ENCODE measurements around the gene IL4R.
"Not testable (repeated sequence)": the region's sequence is repeated elsewhere in the genome, so short reads cannot be mapped to it uniquely, and the experiment has no call there.

IL4R gene

DNA sequence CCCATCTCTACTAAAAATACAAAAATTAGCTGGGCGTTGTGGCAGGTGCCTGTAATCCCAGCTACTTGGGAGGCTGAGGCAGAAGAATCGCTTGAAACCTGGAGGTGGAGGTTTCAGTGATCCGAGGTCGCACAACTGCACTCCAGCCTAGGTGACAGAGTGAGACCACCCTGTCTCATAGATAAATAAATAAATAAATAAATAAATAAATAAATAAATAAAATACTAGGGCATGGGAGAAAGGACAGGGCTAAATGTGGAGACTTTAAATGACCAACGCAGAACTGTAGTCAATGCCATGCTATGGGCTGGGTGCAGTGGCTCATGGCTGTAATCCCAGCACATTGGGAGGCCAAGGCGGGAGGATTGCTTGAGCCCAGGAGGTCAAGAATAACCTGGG, 25.5 kb upstream of the IL4R start:
- not testable (repeated sequence) for DNase-seq (ENCODE audit: low read depth)

DNA sequence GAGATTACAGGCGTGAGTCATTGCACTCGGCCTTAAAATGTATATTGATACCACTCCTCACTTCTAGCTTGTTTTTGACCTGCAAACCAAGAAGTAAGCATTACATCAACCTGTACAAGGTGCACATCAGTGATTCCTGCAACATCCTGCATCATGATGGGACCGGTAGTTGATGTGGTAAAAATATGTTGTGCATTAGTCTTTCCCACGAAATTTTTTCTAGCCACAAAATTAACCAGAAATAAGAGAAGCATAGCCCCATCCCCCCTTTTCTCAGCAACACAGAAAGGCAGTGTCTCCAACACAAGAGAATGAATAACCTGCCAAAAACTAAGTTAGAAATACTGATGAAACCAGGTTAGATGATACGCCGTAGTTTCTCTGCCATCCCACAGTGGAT, 24.1 kb upstream of the IL4R start:
- DNase-seq (ENCODE audit: low read depth): no peak

DNA sequence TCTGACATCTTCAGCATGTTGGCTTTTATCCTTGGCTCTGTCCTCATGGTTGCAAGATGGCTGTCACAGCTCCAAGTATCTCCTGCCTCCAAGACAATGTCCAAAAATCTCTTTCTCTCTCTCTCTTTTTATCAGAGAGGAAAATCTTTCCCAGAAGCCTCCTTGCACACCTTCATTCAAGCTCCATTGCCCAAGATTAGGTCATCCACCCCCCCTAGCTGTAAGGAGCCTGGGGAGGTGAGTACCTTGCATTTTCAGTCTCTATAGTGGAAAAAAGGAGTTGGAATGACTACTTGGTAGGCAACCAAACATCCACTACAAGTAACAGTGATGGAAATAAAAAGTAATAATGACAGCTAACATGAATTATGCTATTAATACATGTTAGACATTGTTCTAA, 23.2 kb upstream of the IL4R start:
- DNase-seq (ENCODE audit: low read depth): no peak

DNA sequence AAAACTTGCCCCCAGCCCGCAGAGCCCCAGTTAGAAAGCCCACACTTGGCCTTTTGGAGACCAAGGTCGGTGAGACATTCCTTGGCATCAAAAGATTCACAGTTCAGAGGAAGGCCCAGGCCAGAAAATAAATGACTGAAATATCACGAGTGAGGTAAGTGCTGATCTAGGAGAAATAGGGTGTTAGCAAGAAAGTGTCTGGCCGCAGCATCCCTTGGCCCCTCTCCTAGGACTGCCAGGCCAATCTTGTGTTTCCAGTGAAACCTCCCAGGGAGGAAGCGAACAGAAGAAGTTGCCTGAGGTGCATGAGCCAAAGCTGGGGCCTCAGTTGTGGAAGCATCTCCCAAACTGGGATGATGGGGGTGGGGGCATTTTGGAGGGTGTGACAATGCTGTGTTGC, 22.7 kb upstream of the IL4R start:
- DNase-seq (ENCODE audit: low read depth): no peak

DNA sequence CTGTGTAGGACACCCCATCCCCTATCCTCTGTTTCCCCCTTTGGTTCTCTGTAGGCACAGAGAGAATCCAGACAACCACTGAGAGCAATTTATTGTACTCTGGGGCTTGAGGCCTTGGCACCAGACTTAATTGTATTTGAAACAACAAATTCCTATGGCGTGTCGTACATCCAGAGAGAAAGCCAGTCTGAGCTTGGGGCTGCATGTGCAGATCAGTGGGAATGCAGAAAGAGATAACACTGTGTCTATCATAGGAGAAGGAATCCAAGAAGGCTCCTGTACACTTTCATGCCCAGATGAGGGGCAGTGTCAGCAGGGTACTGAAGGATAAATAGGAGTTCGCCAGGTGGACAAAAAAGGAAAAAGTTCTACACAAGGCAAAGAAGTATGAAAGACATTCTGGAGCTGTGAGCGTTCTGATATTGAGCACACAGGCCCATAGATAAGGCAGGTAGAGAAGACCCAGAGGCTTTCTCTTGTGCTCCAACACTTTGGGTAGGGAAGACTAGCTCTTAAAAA, 22.0 kb upstream of the IL4R start:
- no peak for DNase-seq (ENCODE audit: low read depth)

DNA sequence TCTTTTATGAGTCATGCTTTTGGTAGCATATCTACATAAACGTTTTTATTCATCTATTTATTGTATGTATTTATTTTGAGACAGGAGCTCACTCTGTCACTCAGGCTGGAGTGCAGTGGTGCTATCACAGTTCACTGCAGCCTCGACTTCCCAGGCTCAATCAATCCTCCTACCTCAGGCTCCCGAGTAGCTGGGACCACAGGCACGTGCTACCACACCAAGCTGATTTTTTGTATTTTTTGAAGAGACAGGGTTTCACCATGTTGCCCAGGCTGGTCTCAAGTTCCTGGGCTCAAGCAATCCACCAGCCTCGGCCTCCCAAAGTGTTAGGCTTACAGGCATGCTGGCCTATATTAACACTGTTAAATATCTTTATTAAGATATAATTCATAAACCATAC, 20.4 kb upstream of the IL4R start:
- DNase-seq (ENCODE audit: low read depth): no peak

DNA sequence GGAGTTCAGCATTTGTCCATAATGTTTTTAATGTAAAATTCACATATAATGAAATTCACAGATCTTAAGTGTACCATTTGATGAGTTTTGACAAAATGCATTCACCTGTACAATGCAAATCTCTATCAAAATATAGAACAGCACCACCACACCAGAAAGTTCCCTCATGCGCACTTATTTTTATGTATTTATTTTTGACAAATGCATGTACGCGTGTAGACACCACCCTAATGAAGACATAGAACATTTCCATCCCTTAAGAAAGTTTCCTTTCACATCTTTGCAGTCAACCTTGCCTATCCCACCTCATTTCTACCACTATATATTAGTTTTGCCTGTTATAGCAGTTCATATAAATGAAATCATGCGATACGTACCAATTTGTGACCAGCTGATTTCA, 15.6 kb upstream of the IL4R start:
- DNase-seq (ENCODE audit: low read depth): no peak

DNA sequence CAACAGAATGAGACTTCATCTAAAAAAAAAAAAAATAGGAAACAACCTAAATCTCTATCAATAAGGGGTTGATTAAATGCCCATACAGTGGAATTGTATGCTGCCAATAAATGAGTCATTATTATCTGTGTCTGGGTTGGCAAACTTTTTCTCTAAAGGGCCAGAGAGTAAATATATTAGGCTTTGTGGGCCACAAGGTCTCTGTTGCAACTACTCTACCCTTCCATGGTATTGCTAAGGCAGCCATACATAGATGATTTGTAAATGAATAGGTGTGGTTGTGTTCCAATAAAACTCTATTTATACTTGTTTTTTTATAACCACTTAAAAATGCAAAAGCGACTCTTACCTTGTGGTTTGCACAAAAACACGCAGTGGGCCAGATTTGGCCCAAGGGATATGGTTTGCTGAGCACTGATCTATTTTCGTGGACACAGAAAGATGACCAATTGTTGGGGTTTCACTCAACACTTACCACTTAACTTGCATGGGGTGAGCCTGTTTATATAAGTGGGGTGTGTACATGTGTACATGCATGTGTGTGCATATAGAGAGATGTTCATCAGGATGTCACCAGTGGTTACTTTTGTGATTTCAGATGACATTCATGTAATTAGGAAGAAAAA, 12.4 kb upstream of the IL4R start:
- DNase-seq (ENCODE audit: low read depth): no peak

DNA sequence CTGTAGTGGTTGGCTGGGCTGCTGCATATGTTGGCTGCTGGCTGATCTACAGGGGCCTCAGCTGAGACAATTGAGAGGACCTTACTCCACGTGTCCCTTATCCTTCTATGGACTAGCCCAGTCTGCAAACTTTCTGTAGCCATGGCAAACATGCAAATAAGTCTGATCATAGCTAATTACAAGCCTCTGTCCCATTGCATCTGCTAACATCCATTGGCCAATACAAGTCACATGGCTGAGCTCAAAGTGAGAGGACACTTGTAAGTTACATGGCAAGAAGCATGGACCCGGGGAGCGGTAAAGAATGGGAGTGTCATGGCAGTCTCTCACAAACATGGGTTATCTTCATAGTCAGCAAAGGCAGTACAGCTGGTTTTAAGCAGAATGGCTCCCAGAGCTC, 11.6 kb upstream of the IL4R start:
- no peak for DNase-seq (ENCODE audit: low read depth)

DNA sequence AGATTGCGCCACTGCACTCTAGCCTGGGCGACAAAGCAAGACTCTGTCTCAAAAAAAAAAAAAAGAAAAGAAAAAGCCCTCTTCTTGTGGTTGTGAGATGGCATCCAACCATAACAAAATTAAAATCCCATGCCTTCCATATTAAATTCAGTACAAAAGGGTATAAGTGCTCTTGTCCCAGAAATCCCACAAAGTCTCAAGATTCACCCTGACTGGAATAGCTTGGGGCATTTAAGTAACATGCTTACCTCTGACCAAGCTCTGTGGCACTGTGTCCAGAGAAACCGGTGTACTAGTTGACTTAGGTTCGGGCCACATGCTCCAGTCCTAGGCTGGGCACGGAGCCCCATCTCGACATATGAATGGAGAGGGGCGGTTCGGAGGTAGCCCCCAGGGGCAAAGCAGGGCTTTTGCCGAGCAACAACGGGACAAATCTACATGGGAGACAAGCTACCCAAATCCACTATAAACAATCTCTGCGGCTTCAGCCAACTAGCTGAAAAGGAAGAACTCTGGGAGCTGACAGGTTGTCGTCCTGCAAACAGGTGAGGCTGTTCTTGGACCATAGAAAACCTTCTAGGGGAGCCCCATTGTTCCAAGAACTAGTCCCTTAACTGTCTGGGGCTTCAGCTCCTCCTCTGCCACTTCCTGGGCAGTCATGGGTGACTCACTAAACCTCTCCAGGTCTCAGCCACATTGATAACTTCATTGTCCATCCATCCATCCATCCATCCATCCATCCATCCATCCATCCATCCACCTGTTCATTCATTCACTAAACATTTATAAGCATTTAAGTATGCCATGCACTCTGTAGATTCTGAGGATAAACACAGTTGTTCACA, 10.3 kb upstream of the IL4R start:
- no peak for DNase-seq (ENCODE audit: low read depth)

DNA sequence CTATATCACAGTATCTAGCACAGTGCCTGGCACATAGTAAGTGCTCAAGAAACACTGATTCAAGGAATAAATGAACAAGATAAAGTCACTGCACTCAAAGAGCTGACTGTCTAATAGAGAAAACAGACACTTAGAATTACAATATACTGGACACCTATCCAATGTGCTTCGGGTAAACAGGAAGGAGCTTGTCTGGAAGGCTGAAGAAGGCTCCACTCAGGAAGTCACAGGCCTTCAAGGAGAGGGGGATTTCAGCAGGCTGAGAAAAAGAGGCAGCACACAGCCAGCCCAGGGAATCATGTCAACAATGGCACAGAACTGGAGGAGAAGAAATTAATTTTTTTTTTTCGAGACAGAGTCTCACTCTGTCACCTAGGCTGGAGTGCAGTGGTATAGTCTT, 9.7 kb upstream of the IL4R start:
- no peak for DNase-seq (ENCODE audit: low read depth)

DNA sequence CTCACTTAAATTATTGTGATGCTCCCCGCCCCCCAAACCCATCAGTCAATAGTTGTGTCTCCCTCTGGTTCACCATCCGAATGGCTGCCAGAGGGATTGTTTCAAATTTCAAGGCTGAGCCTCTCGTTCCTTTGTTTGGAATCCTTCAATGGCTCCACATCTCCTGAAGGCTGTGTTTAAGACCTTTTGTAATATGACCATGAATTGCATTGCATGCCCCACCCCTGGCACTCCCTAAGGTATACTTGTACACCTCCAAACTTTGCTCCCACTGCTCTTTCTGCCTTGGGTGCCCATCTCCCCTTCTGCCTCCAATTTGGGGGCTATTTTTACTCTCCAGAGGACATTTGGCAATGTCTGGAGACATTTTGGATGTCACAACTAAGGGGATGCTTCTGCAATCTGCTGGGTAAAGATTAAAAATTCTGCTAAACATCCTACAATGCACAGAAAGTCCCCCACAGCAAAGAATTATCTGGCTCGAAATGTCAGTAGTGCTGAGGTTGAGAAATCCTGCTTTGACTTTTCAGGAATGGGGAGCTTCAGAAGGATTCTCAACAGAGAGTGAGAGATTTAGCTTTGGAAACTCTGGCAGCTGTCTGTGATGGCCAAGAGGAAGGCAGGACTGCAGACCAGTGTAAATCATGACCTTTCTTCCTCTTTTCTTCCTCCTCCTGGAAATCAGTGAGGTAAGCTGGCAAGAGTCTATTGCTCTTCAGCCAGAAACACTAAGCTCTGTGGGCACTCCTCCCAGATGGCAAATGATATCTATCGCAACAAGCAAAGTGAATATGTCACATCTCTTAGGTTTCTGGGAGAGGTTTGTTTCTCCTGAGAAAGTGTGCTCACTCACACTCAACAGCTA, 8.7 kb upstream of the IL4R start:
- DNase-seq (ENCODE audit: low read depth): no peak

DNA sequence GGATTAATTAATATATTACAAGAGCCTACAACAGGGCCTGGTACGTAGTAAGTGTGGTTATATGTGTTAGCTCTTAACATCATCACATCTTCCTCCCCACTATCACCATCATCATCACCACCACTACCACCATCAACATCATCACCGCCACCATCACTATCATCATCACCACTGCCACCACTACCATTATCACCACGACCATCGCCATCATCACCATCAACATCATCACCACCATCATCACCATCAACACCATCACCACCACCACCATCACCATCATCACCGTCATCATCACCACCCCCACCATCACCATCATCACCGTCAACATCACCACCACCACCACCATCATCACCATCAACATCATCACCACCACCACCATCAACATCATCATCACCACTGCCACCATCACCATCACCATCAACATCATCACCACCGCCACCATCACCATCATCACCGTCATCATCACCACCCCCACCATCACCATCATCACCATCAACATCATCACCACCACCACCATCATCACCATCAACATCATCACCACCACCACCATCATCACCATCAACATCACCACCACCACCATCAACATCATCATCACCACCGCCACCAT, 7.8 kb upstream of the IL4R start:
- DNase-seq (ENCODE audit: low read depth): no peak

DNA sequence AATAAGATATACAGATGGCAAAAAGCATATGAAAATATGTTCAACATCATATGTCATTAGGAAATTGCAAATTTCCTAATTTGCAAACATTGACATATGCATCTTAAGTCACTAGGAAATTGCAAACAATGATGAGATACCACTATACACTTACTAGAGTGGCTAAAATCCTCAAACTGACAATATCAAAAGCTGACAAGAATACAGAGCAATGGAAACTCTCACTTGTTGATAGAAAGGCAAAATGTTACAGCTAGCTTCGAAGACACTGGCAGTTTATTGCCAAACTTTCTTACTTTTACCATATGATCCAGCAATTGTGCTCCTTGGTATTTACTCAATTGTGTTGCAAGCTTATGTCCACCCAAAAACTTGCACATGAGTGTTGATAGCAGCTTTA, 5.0 kb upstream of the IL4R start:
- no peak for DNase-seq (ENCODE audit: low read depth)

DNA sequence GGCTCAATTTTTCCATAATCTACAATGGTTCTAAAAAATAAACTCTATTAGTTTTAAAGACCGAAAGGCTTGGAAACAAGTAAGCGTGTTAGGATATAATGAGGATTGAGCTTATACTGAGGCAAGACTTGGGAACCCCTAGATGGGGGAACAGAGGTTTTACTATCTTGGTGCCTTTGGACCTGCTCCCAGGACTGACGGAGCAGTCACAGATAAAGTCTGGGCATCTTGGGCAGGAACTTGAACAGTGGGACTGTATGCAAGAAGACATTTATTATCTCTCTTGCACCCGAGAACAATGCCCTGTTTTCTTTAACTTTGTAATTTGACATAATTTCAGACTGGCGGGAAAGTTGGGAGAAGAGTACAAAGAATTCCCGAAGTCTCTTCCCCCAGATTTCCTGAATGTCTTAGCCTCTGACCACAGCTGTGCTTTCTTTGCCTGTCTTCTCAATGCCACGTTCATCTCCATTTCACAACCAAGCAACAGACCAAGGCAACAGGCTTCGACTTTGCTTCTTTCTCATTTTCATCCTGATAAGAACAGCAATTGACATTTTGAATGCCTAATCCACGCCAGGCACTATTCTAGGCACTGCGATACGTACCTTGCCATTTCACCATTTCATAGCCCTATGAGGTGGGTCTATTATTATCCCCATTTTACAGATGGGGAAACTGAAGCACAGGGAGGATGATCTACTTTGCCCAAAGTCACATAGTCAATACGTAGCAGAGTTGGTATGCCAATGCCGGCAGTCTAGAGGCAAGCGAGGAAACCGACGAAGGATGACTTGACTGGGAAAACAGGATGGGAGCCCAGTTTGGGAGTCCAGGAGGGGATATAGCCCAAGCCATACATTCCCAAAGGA, 3.0 kb upstream of the IL4R start:
- DNase-seq (ENCODE audit: low read depth): no peak

DNA sequence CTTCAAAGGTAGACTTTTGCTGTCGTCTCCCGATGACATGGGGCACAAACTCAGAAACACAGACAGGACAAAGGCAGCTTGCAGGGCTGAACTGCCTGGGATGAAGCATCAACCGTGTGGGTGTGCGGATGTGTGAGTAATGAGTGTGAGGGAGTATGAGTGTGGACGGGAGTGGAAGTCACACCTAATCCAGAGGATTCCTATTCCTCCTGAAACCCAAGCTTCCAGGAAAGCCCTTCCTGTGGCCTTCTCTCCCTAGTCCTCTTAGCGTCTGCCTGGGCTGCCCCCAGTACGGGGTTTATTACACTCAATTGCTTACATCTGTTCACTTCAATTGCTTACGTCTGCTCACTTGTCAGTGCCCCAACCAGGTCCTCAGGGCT, 2.3 kb upstream of the IL4R start:
- no peak for DNase-seq (ENCODE audit: low read depth)

DNA sequence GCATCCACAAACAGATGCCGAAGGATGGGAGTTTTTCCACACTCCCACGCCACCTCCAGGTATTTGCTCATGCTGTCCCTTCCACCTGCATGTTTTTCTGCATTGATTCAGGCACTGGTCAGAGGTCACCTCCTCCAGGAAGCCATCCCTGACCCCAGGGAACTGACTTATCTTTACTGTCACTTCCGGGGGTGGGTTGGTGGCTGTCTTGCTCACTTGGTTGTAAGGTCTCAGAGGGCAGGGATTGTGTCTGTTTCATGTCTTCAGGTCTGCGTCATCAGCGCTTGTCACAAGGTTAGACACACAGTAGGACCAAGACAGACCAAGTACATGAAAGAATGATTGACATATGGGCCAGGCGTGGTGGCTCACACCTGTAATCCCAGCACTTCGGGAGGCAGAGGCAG, 1.9 kb upstream of the IL4R start:
- no peak for DNase-seq (ENCODE audit: low read depth)

DNA sequence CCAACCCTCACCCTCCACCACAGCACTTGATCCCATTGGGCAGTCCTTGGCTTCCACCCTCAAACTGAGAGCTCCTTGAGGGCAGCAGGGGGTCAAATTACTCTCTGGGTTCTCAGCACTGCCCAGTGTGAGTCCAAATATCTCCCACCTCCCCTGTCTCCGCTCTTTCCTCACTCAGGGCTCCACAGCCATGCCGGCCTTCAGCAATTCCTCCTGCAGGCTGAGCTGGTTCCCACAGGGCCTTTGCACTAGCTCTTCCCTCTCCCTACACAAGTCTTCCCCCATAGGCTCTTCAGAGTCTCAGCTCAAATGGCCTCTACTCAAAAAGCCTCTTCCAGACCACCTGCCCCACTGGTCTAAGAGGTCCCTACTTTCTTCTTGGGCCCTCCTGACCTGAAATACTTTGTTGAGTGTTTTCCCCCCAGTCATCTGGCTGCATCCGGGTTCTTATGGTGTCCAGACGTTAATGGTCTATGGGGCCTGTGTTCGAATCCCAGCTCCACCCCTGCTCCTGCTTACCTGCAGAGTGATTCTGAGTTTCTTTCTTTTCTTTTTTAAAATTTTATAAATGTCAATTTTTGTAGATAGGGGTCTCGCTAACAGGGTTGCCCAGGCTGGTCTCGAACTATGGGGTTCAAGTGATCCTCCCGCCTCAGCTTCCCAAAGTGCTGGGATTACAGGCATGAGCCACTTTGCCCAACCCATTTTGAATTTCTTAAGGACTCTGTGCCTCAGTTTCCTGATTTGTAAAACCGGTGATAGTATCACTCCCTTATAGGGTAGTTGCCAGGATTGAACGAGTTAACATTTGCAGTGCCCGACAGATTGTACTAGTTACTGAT, 973 bp upstream of the IL4R start:
- no peak for DNase-seq (ENCODE audit: low read depth)

DNA sequence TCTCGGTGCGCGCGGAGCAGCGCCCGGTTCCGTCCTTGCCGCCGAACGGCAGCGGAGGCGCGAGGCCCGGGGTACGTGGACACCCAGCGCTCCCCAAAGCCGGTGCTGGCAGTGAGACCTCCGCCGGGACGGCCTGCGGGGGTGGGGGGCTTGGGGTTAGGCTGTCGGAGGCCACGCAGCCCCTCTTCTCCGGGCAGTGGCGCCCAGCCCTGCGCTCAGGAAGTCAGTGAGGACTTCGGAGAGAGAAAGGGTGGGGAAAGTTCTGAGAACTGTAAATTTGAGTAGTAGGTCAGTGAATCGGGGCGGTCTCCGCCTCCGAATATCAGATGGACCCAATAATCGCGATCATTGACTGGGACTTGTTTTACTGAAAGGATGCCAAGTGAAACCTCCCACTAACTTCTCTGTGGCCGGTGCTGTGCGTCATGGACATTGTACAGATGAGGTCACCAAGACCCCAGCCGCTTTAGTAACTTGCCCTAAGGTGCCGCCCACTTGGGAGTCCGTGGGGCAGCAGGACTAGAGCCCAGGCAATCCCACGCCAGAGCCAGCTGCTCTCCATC, 468 bp downstream of the IL4R start:
- DNase-seq (ENCODE audit: low read depth): no peak

DNA sequence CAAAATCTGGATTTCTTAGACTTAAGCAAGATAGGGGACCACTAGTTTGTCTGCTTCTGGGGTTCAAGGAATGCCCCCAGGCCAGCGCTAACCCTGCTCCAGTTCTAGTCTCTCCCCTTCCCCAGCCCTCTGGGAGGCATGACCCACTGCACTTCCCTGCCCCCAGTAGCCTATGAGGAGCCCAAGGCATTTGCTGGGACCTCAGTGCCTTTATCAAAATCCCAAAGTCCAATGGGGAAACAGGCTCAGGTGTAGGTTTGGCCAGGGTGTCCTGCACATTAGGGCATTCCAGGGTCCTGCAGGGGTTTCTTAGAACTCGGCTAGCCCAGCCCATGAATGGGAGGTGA, 1.2 kb downstream of the IL4R start:
- DNase-seq (ENCODE audit: low read depth): no peak

All from HS-27A (cell line).